Measurements from ENCODE around the gene CDPF1. TPM values are rescaled to one million over a fixed set of nuclear protein-coding genes. Genes with fewer than 3 reads are reported as not detected.

CDPF1 gene
- total RNA-seq, 1 experiment from 2014 or later: 16.3 TPM

GRCh38 chr22:46259374-46259773, 9.3 kb upstream of the CDPF1 start:
- BruUV-seq (replicated peaks): no TSS peak
- Histone ChIP-seq H3K79me2 (ENCODE audit: insufficient read depth, low read length) (no peaks in the 10 kb centered on the region), H3K9me2 (ENCODE audit: insufficient read depth) (no peaks in the 10 kb centered on the region), H3K9me3 (ENCODE audit: control insufficient read depth in 1 of 2, insufficient read depth in 1 of 2, low read depth in 1 of 2, low read length in 2 of 2) (0 out of 4 replicates have a peak, but pooled peaks cover 0 to 3% of the 10 kb centered on the region in 2 experiments), H3K27me3 (ENCODE audit: insufficient read depth, low read length) (no peaks in the 10 kb centered on the region), H4K20me1 (ENCODE audit: insufficient read depth) (no peaks in the 10 kb centered on the region), H3K4me2 (ENCODE audit: low read length) (no peak overlapping the region), H3K36me3 (ENCODE audit: control insufficient read depth in 1 of 2, insufficient read depth in 2 of 2, low read length in 2 of 2) (no peaks in the 10 kb centered on the region), H3K4me1 (ENCODE audit: control insufficient read depth in 1 of 2, insufficient read depth in 2 of 2, low read length in 2 of 2) (no peaks in the 10 kb centered on the region; a peak in 1 of 4 replicates), H3K4me3 (replicated peaks in 1 of 2; ENCODE audit: low read depth in 1 of 2, low read length in 2 of 2) (no peak overlapping the region), H3K27ac (ENCODE audit: low read depth, low read length) (no peak overlapping the region), H2AFZ (ENCODE audit: low read depth, low read length, poor library complexity, severe bottlenecking) (no peak overlapping the region), H3K9ac (ENCODE audit: low read length) (no peak overlapping the region)
- ChIA-PET POLR2A (interaction anchor here (0.7 to 1.4 kb wide), 2 partner anchors 9 kb away, joined by 3 to 7 read pairs; partner anchors contain the start of genes CDPF1 and TTC38), CTCF (no interaction called here), RAD21 (ENCODE audit: low non-redundant PET in 1 of 2, low total read pairs in 2 of 2, uncharacterized antibody in 2 of 2, unreplicated experiment in 2 of 2) (no interaction called here)
- DNase-seq (ENCODE audit: low read depth, low spot score) (no peak), ATAC-seq (no peak)
- no peak for TF ChIP-seq RAD21 (IDR thresholded peaks at IDR 0.05; ENCODE audit: low read depth)
- no peak for TF ChIP-seq CTCF (IDR thresholded peaks at IDR 0.05 in 2 of 3, conservative IDR thresholded peaks at IDR 0.05 in 1 of 3; ENCODE audit: borderline replicate concordance in 1 of 3, insufficient read depth in 1 of 3, low read depth in 2 of 3, low read length in 2 of 3)
- no peak for TF ChIP-seq EGR1 (IDR thresholded peaks at IDR 0.05; ENCODE audit: low read depth)
- TF ChIP-seq SRF (IDR thresholded peaks at IDR 0.05; ENCODE audit: low read depth): no peak
- TF ChIP-seq EZH2phosphoT487 (IDR thresholded peaks at IDR 0.05; ENCODE audit: borderline replicate concordance): no peak
- intact Hi-C loops (cut with micrococcal nuclease): no loop called here

- no peaks in the 10 kb centered on the region for H3K9me2 ChIP-seq (ENCODE audit: insufficient read depth)
- no peak overlapping the region for H3K27ac ChIP-seq (ENCODE audit: low read depth, low read length)
- H4K20me1 ChIP-seq (ENCODE audit: insufficient read depth): no peaks in the 10 kb centered on the region
- no peaks in the 10 kb centered on the region for H3K36me3 ChIP-seq (ENCODE audit: control insufficient read depth in 1 of 2, insufficient read depth in 2 of 2, low read length in 2 of 2)
- ChIA-PET CTCF (no interaction called here), POLR2A (no interaction called here), RAD21 (ENCODE audit: low non-redundant PET in 1 of 2, low total read pairs in 2 of 2, uncharacterized antibody in 2 of 2, unreplicated experiment in 2 of 2) (no interaction called here)
- no peaks in the 10 kb centered on the region for H3K27me3 ChIP-seq (ENCODE audit: insufficient read depth, low read length)
- 0 out of 4 replicates have a peak, but pooled peaks cover 0 to 3% of the 10 kb centered on the region in 2 experiments for H3K9me3 ChIP-seq (ENCODE audit: control insufficient read depth in 1 of 2, insufficient read depth in 1 of 2, low read depth in 1 of 2, low read length in 2 of 2)
- BruUV-seq (replicated peaks): no TSS peak
- H3K79me2 ChIP-seq (ENCODE audit: insufficient read depth, low read length): no peaks in the 10 kb centered on the region
- no peak overlapping the region for H3K9ac ChIP-seq (ENCODE audit: low read length)
- H2AFZ ChIP-seq (ENCODE audit: low read depth, low read length, poor library complexity, severe bottlenecking): no peak overlapping the region
- no peak overlapping the region for H3K4me2 ChIP-seq (ENCODE audit: low read length)
- intact Hi-C loops (cut with micrococcal nuclease): no loop called here
- ATAC-seq: no peak
- no peak for DNase-seq (ENCODE audit: low read depth, low spot score)
- TF ChIP-seq JUND (IDR thresholded peaks at IDR 0.05): no peak
- peaks cover 0 to 2% of the 10 kb centered on the region in 2 experiments; a peak in 2 of 4 replicates for H3K4me1 ChIP-seq (ENCODE audit: control insufficient read depth in 1 of 2, insufficient read depth in 2 of 2, low read length in 2 of 2)
- H3K4me3 ChIP-seq (replicated peaks in 1 of 2; ENCODE audit: low read depth in 1 of 2, low read length in 2 of 2): no peak overlapping the region
Observed at GRCh38 chr22:46256358-46256958, 6.4 kb upstream of the CDPF1 start.

Measured in HCT116 (cell line).